Bronchial epithelial cell (primary cell): ENCODE measurements around the gene JCAD. TPM values are rescaled to one million over a fixed set of nuclear protein-coding genes. Genes with fewer than 3 reads are reported as not detected.

ENCODE experiments used
- DNase-seq: peaks from one replicate; pipeline ENCODE4 v3.0.0-alpha.2; 2010; ENCODE audit warnings: low read depth
- FAIRE-seq: peaks from 2 replicates; lab custom pipeline; 2011; peaks lifted over from hg19 to GRCh38; lab: Jason Lieb, UNC
- H3K27me3 ChIP-seq: 2 replicates; pipeline ENCODE4 v1.5.1; 2011; ENCODE audit warnings: low read length; ENCODE audit not compliant: control insufficient read depth, insufficient read depth
- H3K36me3 ChIP-seq: 2 replicates; pipeline ENCODE4 v1.5.1; 2011; ENCODE audit warnings: low read length; ENCODE audit not compliant: control insufficient read depth, insufficient read depth
- H3K4me3 ChIP-seq: 2 replicates; pipeline ENCODE4 v1.5.1; 2011; ENCODE audit warnings: mild to moderate bottlenecking, low read depth, low read length, control low read depth
- total RNA-seq: library from RNA; depleted of rRNA; stranded (reverse); fragments of >200 nt; gene quantifications from 2 replicates; pipeline ENCODE4 v1.2.1, GENCODE V29; 2014
- TF ChIP-seq, protein P1 (sequence below): IDR thresholded peaks from 2 replicates; pipeline ENCODE4 v1.5.1; 2011; ENCODE audit warnings: mild to moderate bottlenecking, moderate library complexity, low read length, control low read depth, inconsistent platforms; ENCODE audit not compliant: insufficient read depth, severe bottlenecking

Gene JCAD
- total RNA-seq, 1 donor from 2014 or later = under 0.01 TPM

DNA sequence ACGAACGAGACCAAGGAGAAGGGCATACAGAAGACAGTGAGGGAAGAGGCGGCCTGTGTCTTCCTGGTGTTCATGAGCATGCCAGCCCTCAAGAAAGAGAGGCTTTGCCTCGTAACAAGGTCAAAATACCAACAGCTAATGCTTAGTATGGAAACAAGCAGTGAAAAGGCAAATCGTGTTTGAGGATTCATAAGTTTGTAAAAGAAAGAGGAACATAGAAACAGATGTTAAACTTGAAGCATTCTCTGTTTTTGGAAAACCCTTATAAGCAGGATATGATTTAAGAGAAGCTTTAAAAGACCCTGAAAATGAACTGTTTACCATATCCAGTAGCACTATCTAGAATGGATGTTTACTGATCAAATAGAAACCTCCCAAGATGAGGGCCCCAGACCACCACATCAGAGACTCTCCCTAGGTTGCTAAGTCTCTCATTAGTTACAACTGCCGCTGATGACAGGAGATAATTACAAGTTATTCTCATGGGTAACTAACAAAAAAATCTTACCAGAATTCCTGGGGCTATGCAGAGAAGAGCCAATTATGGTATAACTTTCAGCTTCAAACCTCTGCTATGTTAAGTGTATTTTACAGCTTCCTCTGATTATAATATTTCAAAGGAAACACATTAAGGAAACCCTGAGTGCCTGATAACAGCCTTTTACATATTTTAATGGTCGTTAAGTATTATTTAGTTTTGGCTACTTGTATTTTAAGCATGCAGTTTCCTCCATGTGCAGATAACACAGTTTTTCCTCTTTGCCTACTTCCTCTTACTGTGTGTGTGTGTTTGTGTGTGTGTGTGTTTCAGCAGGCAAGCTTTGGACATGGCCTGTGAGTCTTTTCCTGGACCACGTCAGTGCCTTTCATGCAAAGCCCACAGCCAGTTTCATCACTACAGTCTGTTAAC lies 17.9 kb downstream of the JCAD start:
- Histone ChIP-seq H3K4me3 (no peak overlapping the region), H3K36me3 (no peaks in the 10 kb centered on the region), H3K27me3 (peaks cover 1% of the 10 kb centered on the region)
- TF ChIP-seq, protein P1, sequence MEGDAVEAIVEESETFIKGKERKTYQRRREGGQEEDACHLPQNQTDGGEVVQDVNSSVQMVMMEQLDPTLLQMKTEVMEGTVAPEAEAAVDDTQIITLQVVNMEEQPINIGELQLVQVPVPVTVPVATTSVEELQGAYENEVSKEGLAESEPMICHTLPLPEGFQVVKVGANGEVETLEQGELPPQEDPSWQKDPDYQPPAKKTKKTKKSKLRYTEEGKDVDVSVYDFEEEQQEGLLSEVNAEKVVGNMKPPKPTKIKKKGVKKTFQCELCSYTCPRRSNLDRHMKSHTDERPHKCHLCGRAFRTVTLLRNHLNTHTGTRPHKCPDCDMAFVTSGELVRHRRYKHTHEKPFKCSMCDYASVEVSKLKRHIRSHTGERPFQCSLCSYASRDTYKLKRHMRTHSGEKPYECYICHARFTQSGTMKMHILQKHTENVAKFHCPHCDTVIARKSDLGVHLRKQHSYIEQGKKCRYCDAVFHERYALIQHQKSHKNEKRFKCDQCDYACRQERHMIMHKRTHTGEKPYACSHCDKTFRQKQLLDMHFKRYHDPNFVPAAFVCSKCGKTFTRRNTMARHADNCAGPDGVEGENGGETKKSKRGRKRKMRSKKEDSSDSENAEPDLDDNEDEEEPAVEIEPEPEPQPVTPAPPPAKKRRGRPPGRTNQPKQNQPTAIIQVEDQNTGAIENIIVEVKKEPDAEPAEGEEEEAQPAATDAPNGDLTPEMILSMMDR = no peak
- DNase-seq = no peak
- no peak for FAIRE-seq

DNA sequence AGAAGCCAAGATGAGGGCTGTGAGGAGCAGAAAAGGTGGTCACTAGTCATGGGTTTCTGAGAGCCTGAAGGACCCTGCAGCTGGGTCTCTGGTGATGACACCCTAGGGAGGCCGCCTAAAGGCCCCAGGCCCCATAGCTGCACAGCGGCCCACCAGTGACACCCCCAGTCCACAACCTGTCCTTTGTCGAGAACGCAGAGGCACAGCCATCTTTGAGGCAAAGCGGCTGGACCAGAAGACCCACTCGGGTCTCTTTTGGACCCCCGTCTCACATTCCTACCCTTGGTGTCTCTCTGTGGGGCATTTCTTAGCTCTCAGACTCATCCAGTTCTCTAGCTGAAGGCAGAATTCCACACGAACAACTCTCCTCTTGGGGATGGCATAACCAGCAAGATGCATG lies 18.8 kb downstream of the JCAD start:
- no peaks in the 10 kb centered on the region for H3K36me3 ChIP-seq
- no peaks in the 10 kb centered on the region for H3K27me3 ChIP-seq
- no peak for DNase-seq
- TF ChIP-seq, protein P1 = no peak
- H3K4me3 ChIP-seq = no peak overlapping the region
- FAIRE-seq = no peak

DNA sequence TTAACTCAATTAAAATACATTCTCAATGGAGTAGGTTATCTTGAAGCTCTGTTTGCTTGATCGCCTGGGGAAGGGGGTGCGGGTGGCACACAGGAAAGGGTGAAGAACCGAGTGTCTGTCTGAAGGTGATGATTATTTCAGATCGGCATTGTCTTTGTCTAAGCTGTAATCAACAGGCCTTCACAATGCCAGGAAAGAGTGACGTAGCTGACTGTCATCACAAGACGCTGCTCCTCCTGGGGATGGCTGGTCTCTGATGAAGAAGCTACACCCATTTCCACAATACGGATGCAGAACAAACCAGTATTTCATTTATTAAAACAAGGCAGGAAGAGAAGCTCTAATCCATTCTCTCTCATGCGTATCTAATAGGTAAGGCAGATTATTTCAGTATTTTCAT lies 19.4 kb downstream of the JCAD start:
- no peaks in the 10 kb centered on the region for H3K27me3 ChIP-seq
- H3K36me3 ChIP-seq = no peaks in the 10 kb centered on the region
- TF ChIP-seq, protein P1 = no peak
- DNase-seq (no peak), FAIRE-seq (no peak)
- H3K4me3 ChIP-seq = no peak overlapping the region

DNA sequence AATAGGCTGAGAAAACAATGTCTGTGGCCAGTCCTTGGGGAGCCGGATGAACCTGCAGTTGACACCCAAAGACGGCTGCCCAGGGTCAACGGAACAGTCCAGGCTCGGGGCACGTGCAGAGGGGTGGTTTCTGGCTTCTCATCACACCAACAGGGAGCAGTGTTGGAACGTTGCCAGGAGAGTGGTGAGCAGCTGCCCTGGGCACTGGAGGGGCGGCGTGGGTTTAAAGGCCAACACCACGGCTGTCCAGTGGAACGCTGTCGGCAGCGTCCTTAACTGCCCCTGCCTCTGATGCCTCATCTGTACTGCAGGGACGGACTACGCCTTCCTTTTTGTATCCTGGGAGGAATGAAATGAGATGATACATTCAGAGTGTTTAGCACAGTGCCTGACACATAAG lies 19.8 kb downstream of the JCAD start:
- H3K4me3 ChIP-seq = no peak overlapping the region
- DNase-seq (no peak), FAIRE-seq (no peak)
- TF ChIP-seq, protein P1 = no peak
- no peaks in the 10 kb centered on the region for H3K27me3 ChIP-seq
- no peaks in the 10 kb centered on the region for H3K36me3 ChIP-seq

DNA sequence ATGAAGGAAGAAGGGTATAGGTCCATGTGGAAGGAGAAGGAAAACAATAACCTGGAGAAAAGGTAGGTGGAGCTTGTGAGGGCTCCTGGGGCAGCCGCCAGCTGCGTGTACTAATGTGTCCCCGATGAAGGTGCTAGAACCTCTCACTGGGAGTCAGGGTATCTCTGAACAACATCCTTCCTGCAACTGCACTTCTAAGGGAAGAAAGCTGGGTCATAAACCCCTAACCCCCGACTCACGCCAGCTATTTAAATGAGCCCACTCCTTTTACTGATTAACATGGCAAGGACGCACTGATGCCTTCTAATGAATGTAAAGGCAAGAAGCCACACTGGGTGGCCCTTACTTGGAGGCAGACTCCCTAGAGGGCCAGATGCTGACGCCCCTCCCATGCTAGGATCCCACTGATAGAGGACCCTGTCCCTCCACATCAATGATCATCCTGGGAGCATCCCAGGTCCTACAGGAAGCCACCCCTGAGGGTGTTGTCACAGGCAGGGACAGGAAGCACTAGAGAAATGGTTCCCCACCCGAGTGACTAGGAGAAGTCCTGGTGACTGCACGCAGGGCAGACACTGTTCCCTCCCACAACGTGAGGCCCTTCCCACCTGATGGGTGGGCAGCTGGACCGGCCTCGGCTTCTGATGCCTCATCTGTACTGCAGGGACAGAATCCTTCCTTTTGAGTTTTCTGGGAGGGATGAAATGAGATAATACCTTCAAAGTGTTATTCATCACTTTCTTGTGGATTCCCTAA lies 20.4 kb downstream of the JCAD start:
- TF ChIP-seq, protein P1 = no peak
- FAIRE-seq = peak; percentile 7
- no peak for DNase-seq
- Histone ChIP-seq H3K27me3 (no peaks in the 10 kb centered on the region), H3K4me3 (no peak overlapping the region), H3K36me3 (no peaks in the 10 kb centered on the region)
